ENCODE measurements around the gene DHRS11.
A peak's percentile ranks its signal among the peaks of the same experiment; 100 is the strongest.

DHRS11 gene, protein sequence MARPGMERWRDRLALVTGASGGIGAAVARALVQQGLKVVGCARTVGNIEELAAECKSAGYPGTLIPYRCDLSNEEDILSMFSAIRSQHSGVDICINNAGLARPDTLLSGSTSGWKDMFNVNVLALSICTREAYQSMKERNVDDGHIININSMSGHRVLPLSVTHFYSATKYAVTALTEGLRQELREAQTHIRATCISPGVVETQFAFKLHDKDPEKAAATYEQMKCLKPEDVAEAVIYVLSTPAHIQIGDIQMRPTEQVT

GRCh38 chr17:36591434-36592315 lies at the start of gene DHRS11:
TSS of gene DHRS11 (plus strand) at chr17:36591879. CDS start at chr17:36592010, 131 bp downstream.
- Histone ChIP-seq H3K36me3 (ENCODE audit: control insufficient read depth in 1 of 2, insufficient read depth in 2 of 2, low read length in 2 of 2) (peaks cover 16 to 20% of the 10 kb centered on the region in 2 donors), H3K9me3 (ENCODE audit: control insufficient read depth in 1 of 2, low read length in 2 of 2) (no peaks in the 10 kb centered on the region), H3K27ac (ENCODE audit: low read length) (peak within 1 kb of the TSS; percentile 74), H3K27me3 (ENCODE audit: low read depth, low read length) (no peaks in the 10 kb centered on the region), H3K4me1 (ENCODE audit: control insufficient read depth in 1 of 2, insufficient read depth in 2 of 2, low read length in 2 of 2) (peaks cover 8 to 13% of the 10 kb centered on the region in 2 donors), H3K4me3 (ENCODE audit: low read depth in 1 of 2, low read length in 2 of 2) (peak within 1 kb of the TSS; percentile 69 to 87)

- peaks cover 6 to 9% of the 10 kb centered on the region in 2 donors for H3K36me3 ChIP-seq (ENCODE audit: control insufficient read depth in 1 of 2, insufficient read depth in 2 of 2, low read length in 2 of 2)
- H3K4me1 ChIP-seq (ENCODE audit: control insufficient read depth in 1 of 2, insufficient read depth in 2 of 2, low read length in 2 of 2) = peaks cover 13 to 29% of the 10 kb centered on the region in 2 donors
- no peak overlapping the region for H3K27ac ChIP-seq (ENCODE audit: low read length)
- H3K4me3 ChIP-seq (ENCODE audit: low read depth in 1 of 2, low read length in 2 of 2) = no peak overlapping the region
- no peaks in the 10 kb centered on the region for H3K27me3 ChIP-seq (ENCODE audit: low read depth, low read length)
- no peaks in the 10 kb centered on the region for H3K9me3 ChIP-seq (ENCODE audit: control insufficient read depth in 1 of 2, low read length in 2 of 2)
Observed at GRCh38 chr17:36542755-36543154, 48.9 kb upstream of the DHRS11 start.

- H3K27ac ChIP-seq (ENCODE audit: low read length) = peak overlapping the region; percentile 98
- no peaks in the 10 kb centered on the region for H3K9me3 ChIP-seq (ENCODE audit: control insufficient read depth in 1 of 2, low read length in 2 of 2)
- H3K4me1 ChIP-seq (ENCODE audit: control insufficient read depth in 1 of 2, insufficient read depth in 2 of 2, low read length in 2 of 2) = peaks cover 18 to 39% of the 10 kb centered on the region in 2 donors
- H3K4me3 ChIP-seq (ENCODE audit: low read depth in 1 of 2, low read length in 2 of 2) = peak overlapping the region; percentile 87 to 93
- peaks cover 0 to 9% of the 10 kb centered on the region in 2 donors for H3K36me3 ChIP-seq (ENCODE audit: control insufficient read depth in 1 of 2, insufficient read depth in 2 of 2, low read length in 2 of 2)
- H3K27me3 ChIP-seq (ENCODE audit: low read depth, low read length) = no peaks in the 10 kb centered on the region
Observed at GRCh38 chr17:36544044-36544306, 47.7 kb upstream of the DHRS11 start.

DNA sequence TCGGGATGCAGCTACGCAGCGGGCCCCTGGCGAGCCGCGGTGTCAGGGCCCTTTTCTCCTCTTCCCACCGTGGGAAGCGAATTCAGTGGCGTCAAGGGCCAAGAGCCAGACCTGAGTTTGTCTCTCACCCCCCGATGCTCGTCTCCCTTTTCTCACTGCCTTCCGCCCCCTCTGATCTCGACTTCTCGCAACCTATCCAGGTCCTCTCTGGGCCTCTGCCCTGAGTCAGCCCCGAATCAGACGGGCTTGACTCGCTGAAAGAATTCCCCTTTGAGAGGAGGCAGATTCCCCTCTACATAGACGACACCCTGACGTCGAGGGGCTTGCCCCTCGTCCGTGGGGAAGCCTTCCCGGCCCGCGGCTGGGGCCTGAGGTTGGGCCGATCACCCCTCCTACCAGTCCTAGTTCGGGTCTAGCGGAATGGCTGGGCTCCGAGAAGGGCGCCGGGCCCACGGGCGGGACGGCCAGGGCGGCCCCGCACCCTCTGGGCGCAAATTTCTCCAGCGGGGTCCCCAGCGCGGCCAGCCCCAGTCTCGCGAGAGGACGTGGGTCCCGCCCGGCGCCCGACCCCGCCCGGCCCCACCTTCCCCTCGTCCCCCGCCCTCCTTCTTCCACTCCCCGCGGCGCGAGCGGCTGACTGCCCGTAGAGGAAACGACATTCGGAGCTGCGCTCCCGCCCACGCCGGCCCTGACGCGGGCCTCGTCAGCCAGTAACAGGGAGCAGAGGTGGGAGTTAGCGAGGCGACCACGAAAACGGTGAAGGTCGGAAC lies 47.2 kb upstream of the DHRS11 start, which contains the start of gene GGNBP2:
Gene GGNBP2 (plus strand): TSS at position 613 of the 770 bp plus-strand sequence. CDS start 806 bp downstream, outside the sequence.
- Histone ChIP-seq H3K36me3 (ENCODE audit: control insufficient read depth in 1 of 2, insufficient read depth in 2 of 2, low read length in 2 of 2) (peaks cover 0 to 9% of the 10 kb centered on the region in 2 donors), H3K27me3 (ENCODE audit: low read depth, low read length) (no peaks in the 10 kb centered on the region), H3K27ac (ENCODE audit: low read length) (peak within 1 kb of the TSS; percentile 98), H3K9me3 (ENCODE audit: control insufficient read depth in 1 of 2, low read length in 2 of 2) (no peaks in the 10 kb centered on the region), H3K4me1 (ENCODE audit: control insufficient read depth in 1 of 2, insufficient read depth in 2 of 2, low read length in 2 of 2) (peaks cover 18 to 43% of the 10 kb centered on the region in 2 donors), H3K4me3 (ENCODE audit: low read depth in 1 of 2, low read length in 2 of 2) (peak within 1 kb of the TSS; percentile 87 to 98)

DNA sequence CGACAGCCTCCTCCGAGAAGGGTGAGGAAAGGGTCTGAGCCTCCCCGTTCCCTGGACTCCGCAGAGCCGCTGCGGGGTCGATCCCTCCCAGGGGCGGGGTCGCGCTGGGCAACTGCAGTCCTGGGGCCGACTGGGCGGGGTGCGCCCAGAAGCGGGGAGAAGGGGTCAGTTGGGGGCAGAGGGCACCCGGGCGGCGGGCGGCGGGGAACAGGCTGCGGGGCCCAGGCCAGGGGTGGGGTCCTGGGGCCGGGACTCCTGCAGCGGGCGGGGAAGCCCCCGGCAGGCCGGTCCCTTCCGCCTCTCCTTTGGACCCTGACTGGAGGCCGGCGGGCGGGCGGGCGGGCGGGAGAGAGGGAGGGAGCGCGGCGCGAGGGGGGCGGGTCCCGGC lies 46.6 kb upstream of the DHRS11 start:
- H3K4me3 ChIP-seq (ENCODE audit: low read depth in 1 of 2, low read length in 2 of 2) = peak overlapping the region; percentile 87 to 93
- H3K27me3 ChIP-seq (ENCODE audit: low read depth, low read length) = no peaks in the 10 kb centered on the region
- H3K9me3 ChIP-seq (ENCODE audit: control insufficient read depth in 1 of 2, low read length in 2 of 2) = no peaks in the 10 kb centered on the region
- peaks cover 0 to 9% of the 10 kb centered on the region in 2 donors for H3K36me3 ChIP-seq (ENCODE audit: control insufficient read depth in 1 of 2, insufficient read depth in 2 of 2, low read length in 2 of 2)
- peak overlapping the region; percentile 93 for H3K27ac ChIP-seq (ENCODE audit: low read length)
- peaks cover 18 to 43% of the 10 kb centered on the region in 2 donors for H3K4me1 ChIP-seq (ENCODE audit: control insufficient read depth in 1 of 2, insufficient read depth in 2 of 2, low read length in 2 of 2)

- Histone ChIP-seq H3K36me3 (ENCODE audit: control insufficient read depth in 1 of 2, insufficient read depth in 2 of 2, low read length in 2 of 2) (peaks cover 0 to 9% of the 10 kb centered on the region in 2 donors), H3K27ac (ENCODE audit: low read length) (peak overlapping the region; percentile 97), H3K4me1 (ENCODE audit: control insufficient read depth in 1 of 2, insufficient read depth in 2 of 2, low read length in 2 of 2) (peaks cover 18 to 43% of the 10 kb centered on the region in 2 donors), H3K4me3 (ENCODE audit: low read depth in 1 of 2, low read length in 2 of 2) (peak overlapping the region; percentile 87 to 98), H3K9me3 (ENCODE audit: control insufficient read depth in 1 of 2, low read length in 2 of 2) (no peaks in the 10 kb centered on the region), H3K27me3 (ENCODE audit: low read depth, low read length) (no peaks in the 10 kb centered on the region)
Observed at GRCh38 chr17:36545465-36546417, 45.9 kb upstream of the DHRS11 start.

DNA sequence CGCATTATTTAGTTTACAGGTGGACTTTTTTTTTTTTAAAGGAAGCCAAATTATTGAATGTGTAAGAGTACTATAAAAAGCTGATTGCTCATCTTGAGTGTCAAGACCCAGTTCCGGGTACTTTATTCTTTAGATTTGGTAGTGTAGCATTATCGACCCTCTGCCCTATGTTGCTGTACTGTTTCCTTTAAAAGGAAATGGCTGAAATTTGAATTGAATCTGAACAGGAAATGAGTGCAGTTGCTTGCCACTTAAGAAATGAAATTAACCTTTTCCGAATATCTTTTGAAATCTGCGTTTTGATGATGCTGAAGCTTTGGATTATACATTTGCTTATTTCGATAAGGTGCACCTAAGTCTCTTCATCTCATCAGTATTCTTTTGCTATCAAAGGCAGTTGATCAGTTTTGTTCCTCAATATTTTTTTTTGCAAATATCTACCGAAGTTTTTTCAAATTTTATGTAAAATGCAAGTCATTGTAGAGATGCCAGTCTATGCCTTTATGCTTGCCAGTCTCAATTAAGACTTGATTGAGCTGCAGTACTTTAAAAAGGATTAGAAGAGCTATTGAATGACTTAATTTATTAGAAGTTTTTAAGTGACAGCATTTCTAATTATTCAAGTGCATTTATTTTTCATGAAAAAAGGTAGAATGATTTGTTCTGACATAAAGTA lies 45.1 kb upstream of the DHRS11 start:
- peaks cover 0 to 9% of the 10 kb centered on the region in 2 donors for H3K36me3 ChIP-seq (ENCODE audit: control insufficient read depth in 1 of 2, insufficient read depth in 2 of 2, low read length in 2 of 2)
- H3K4me1 ChIP-seq (ENCODE audit: control insufficient read depth in 1 of 2, insufficient read depth in 2 of 2, low read length in 2 of 2) = peaks cover 18 to 43% of the 10 kb centered on the region in 2 donors
- H3K27ac ChIP-seq (ENCODE audit: low read length) = peak overlapping the region; percentile 97
- peak overlapping the region; percentile 87 to 98 for H3K4me3 ChIP-seq (ENCODE audit: low read depth in 1 of 2, low read length in 2 of 2)
- H3K27me3 ChIP-seq (ENCODE audit: low read depth, low read length) = no peaks in the 10 kb centered on the region
- no peaks in the 10 kb centered on the region for H3K9me3 ChIP-seq (ENCODE audit: control insufficient read depth in 1 of 2, low read length in 2 of 2)

DNA sequence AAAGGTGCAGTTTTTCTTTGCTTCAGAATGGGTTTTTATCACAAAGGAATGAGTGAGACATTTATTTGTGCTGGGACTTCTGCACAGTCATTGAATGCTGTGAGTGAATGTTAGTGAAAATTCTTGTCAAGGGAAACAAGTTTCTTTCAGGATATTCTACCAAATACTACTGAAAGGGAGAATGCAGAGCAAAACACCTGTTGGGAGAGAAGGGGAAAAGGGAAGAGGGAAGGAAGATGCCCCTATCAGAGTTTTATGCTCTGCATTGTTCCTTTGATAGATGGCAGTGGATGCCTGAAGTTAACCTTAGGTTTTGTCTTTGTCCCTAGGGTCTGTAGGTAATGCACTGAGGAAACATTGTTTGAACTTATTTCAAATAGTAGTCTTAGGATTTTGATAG lies 43.9 kb upstream of the DHRS11 start:
- Histone ChIP-seq H3K4me1 (ENCODE audit: control insufficient read depth in 1 of 2, insufficient read depth in 2 of 2, low read length in 2 of 2) (peaks cover 18 to 43% of the 10 kb centered on the region in 2 donors), H3K27me3 (ENCODE audit: low read depth, low read length) (no peaks in the 10 kb centered on the region), H3K36me3 (ENCODE audit: control insufficient read depth in 1 of 2, insufficient read depth in 2 of 2, low read length in 2 of 2) (peaks cover 0 to 9% of the 10 kb centered on the region in 2 donors), H3K27ac (ENCODE audit: low read length) (peak overlapping the region; percentile 14), H3K4me3 (ENCODE audit: low read depth in 1 of 2, low read length in 2 of 2) (peak overlapping the region in 1 of 2 donors; percentile 98), H3K9me3 (ENCODE audit: control insufficient read depth in 1 of 2, low read length in 2 of 2) (no peaks in the 10 kb centered on the region)

- Histone ChIP-seq H3K4me3 (ENCODE audit: low read depth in 1 of 2, low read length in 2 of 2) (no peak overlapping the region), H3K4me1 (ENCODE audit: control insufficient read depth in 1 of 2, insufficient read depth in 2 of 2, low read length in 2 of 2) (peaks cover 18 to 51% of the 10 kb centered on the region in 2 donors), H3K9me3 (ENCODE audit: control insufficient read depth in 1 of 2, low read length in 2 of 2) (no peaks in the 10 kb centered on the region), H3K27me3 (ENCODE audit: low read depth, low read length) (no peaks in the 10 kb centered on the region), H3K36me3 (ENCODE audit: control insufficient read depth in 1 of 2, insufficient read depth in 2 of 2, low read length in 2 of 2) (peaks cover 2 to 6% of the 10 kb centered on the region in 2 donors), H3K27ac (ENCODE audit: low read length) (peak overlapping the region; percentile 4)
Observed at GRCh38 chr17:36550491-36551417, 40.9 kb upstream of the DHRS11 start.

All from muscle layer of duodenum (tissue), 2 donors.